Glutamatergic neuron (in vitro differentiated cells): ENCODE results near the gene TXNDC17. TPM values are rescaled to one million over a fixed set of nuclear protein-coding genes. Genes with fewer than 3 reads are reported as not detected.

Experiments
- DNase-seq: peaks from one replicate; pipeline ENCODE4 v3.0.0; 2022
- H3K27ac Mint-ChIP-seq: one replicate; pipeline ENCODE4 v1.8.0; 2020; ENCODE audit warnings: mild to moderate bottlenecking, mixed read lengths, inconsistent platforms; ENCODE audit not compliant: unreplicated experiment
- H3K27me3 Mint-ChIP-seq: one replicate; pipeline ENCODE4 v1.8.0; 2020; ENCODE audit warnings: mild to moderate bottlenecking, moderate library complexity, mixed read lengths, inconsistent platforms; ENCODE audit not compliant: unreplicated experiment
- H3K36me3 Mint-ChIP-seq: one replicate; pipeline ENCODE4 v1.8.0; 2020; ENCODE audit warnings: mild to moderate bottlenecking, mixed read lengths, inconsistent platforms; ENCODE audit not compliant: unreplicated experiment
- H3K4me1 Mint-ChIP-seq: one replicate; pipeline ENCODE4 v1.8.0; 2020; ENCODE audit warnings: mild to moderate bottlenecking, low read depth, mixed read lengths, inconsistent platforms; ENCODE audit not compliant: unreplicated experiment
- H3K4me3 Mint-ChIP-seq: one replicate; pipeline ENCODE4 v1.8.0; 2020; ENCODE audit warnings: mild to moderate bottlenecking, mixed read lengths, inconsistent platforms; ENCODE audit not compliant: unreplicated experiment
- H3K9me3 Mint-ChIP-seq: one replicate; pipeline ENCODE4 v1.8.0; 2020; ENCODE audit warnings: mild to moderate bottlenecking, moderate library complexity, mixed read lengths, inconsistent platforms; ENCODE audit not compliant: unreplicated experiment
- total RNA-seq: library from RNA; stranded (reverse); fragmentation: NEBNext Ultra II Directional; extraction: Animal tissue kit (Norgen Biotek cat#: 25700); gene quantifications from one replicate; pipeline ENCODE4 v1.2.1, GENCODE V29; 2021; ENCODE audit not compliant: unreplicated experiment
- TF ChIP-seq, protein P1 (sequence below): fragments of 200-600 bp; sonication (generic); IDR thresholded peaks from one replicate; pipeline ENCODE4 v1.5.0; 2021; ENCODE audit not compliant: partially characterized antibody, unreplicated experiment

TXNDC17 gene
- total RNA-seq, 1 donor from 2014 or later, result 89.5 TPM

DNA sequence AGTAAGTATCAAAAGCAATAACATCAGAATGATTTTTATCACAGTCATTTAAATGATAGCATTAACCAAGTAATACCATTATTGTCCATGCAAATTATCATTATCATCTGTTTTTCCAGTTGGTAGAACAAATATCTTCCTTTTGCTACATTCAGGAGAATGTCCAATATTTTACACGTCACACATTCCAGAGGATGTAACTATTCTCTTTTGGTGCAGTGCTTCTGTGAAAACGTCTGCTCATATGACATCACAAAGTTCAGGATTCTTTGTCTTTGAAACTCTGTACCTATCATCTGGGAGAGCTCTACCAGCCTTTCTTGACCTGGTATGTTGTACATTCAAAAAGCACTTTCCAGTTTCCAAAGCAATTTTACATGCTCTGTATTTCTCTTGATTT is 44.3 kb upstream of the TXNDC17 start:
- H3K36me3 Mint-ChIP-seq, result no peaks in the 10 kb centered on the region

DNA sequence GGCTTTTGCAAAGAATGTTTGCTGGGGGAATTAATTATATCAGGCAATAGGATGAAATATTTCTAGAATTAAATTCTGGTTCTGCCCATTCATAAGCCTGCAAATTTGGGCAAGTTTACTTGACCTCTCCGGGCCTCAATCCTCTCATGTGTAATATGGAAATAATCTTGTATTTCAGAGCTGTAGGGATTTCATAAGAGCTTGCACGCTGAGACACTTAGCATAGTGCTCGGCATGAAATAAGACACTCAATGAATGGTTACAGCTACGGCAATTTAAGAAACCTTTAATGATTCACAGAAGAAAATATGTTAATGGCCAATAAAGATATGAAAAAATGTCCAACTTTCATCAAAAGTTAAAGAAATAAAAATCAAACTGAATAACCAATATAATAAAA is 43.9 kb upstream of the TXNDC17 start:
- H3K36me3 Mint-ChIP-seq, result no peaks in the 10 kb centered on the region
- TF ChIP-seq, protein P1, sequence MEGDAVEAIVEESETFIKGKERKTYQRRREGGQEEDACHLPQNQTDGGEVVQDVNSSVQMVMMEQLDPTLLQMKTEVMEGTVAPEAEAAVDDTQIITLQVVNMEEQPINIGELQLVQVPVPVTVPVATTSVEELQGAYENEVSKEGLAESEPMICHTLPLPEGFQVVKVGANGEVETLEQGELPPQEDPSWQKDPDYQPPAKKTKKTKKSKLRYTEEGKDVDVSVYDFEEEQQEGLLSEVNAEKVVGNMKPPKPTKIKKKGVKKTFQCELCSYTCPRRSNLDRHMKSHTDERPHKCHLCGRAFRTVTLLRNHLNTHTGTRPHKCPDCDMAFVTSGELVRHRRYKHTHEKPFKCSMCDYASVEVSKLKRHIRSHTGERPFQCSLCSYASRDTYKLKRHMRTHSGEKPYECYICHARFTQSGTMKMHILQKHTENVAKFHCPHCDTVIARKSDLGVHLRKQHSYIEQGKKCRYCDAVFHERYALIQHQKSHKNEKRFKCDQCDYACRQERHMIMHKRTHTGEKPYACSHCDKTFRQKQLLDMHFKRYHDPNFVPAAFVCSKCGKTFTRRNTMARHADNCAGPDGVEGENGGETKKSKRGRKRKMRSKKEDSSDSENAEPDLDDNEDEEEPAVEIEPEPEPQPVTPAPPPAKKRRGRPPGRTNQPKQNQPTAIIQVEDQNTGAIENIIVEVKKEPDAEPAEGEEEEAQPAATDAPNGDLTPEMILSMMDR, result no peak
- no peak for DNase-seq
- H3K4me1 Mint-ChIP-seq, result no peaks in the 10 kb centered on the region
- H3K4me3 Mint-ChIP-seq, result no peak overlapping the region
- no peak overlapping the region for H3K27ac Mint-ChIP-seq
- H3K9me3 Mint-ChIP-seq, result no peaks in the 10 kb centered on the region
- no peaks in the 10 kb centered on the region for H3K27me3 Mint-ChIP-seq

More for the DNA sequence above, 44.3 kb upstream of the TXNDC17 start:
- H3K4me1 Mint-ChIP-seq, result no peaks in the 10 kb centered on the region
- DNase-seq, result no peak
- no peak overlapping the region for H3K4me3 Mint-ChIP-seq
- no peaks in the 10 kb centered on the region for H3K9me3 Mint-ChIP-seq
- no peaks in the 10 kb centered on the region for H3K27me3 Mint-ChIP-seq
- TF ChIP-seq, protein P1, result no peak
- no peak overlapping the region for H3K27ac Mint-ChIP-seq

DNA sequence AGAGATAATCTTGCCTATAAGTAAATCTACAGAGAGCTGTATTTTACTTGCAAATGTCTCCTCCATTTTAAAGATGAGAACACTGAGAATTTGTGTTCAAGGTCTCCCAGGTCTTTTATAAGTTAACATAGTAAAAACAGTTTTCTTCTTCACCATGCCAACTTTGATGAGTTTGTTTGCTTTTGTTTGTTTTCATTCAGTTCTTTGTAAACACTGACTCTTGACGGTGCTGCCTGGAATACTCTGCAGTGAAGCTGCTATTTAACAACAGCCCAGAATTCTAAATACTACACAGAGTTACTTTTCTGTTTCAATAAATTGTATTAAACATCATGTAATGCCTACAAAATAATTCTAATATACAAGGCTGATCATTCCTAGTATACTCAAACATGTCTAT is 43.1 kb upstream of the TXNDC17 start:
- H3K4me1 Mint-ChIP-seq, result no peaks in the 10 kb centered on the region
- H3K27me3 Mint-ChIP-seq, result no peaks in the 10 kb centered on the region
- TF ChIP-seq, protein P1, result no peak
- no peak overlapping the region for H3K27ac Mint-ChIP-seq
- H3K36me3 Mint-ChIP-seq, result no peaks in the 10 kb centered on the region
- H3K4me3 Mint-ChIP-seq, result no peak overlapping the region
- H3K9me3 Mint-ChIP-seq, result no peaks in the 10 kb centered on the region
- DNase-seq, result no peak

DNA sequence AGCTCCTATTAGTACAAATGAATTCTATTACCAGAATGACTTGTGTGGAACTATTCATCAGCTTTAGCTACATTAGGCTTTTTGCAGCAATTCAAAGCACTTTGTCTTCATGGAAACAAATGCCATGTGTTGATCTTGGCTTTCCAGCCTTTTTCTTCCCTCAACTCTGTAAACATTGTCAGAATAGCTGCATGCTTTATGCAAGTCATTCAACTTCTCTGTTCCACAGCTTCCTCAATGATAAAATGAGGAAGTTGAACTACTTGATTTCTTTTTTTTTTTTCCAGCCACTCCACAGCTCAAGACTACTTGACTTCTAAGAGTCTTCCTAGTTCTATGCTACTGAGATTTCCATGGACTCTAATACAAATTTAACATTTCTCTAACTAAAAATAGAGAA is 41.5 kb upstream of the TXNDC17 start:
- no peaks in the 10 kb centered on the region for H3K36me3 Mint-ChIP-seq
- no peak overlapping the region for H3K4me3 Mint-ChIP-seq
- no peaks in the 10 kb centered on the region for H3K4me1 Mint-ChIP-seq
- H3K9me3 Mint-ChIP-seq, result no peaks in the 10 kb centered on the region
- no peak for DNase-seq
- H3K27me3 Mint-ChIP-seq, result no peaks in the 10 kb centered on the region
- TF ChIP-seq, protein P1, result no peak
- H3K27ac Mint-ChIP-seq, result no peak overlapping the region

DNA sequence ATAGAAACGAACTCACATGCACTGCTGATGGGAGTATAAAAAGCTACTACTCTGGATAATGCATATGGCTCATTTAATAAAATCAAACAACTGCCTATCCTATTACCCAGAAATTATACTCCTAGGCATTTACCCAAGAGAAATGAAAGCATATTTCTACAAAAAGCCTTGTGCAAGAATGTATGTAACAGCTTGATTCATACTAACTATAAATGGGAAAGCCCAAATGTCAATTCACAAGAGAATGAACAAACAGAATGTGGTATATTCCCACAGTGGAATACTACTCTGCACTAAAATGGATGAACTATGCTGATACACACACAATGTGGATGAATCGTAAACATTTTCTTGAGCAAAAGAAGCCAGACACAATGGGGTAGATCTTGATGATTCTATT is 38.7 kb upstream of the TXNDC17 start:
- DNase-seq, result no peak
- H3K36me3 Mint-ChIP-seq, result no peaks in the 10 kb centered on the region
- TF ChIP-seq, protein P1, result no peak
- H3K27me3 Mint-ChIP-seq, result no peaks in the 10 kb centered on the region
- H3K4me3 Mint-ChIP-seq, result no peak overlapping the region
- no peaks in the 10 kb centered on the region for H3K9me3 Mint-ChIP-seq
- H3K27ac Mint-ChIP-seq, result no peak overlapping the region
- no peaks in the 10 kb centered on the region for H3K4me1 Mint-ChIP-seq
